ENCODE results near the gene RNF146.
"Not testable (repeated sequence)": the region's sequence is repeated elsewhere in the genome, so short reads cannot be mapped to it uniquely, and the experiment has no call there.

Gene RNF146

GRCh38 chr6:127279815-127280214, 13.2 kb downstream of the RNF146 start:
- in situ Hi-C loops (cut with MboI; ENCODE audit: low sequenced_read_pairs), result no loop called here

GRCh38 chr6:127282184-127282583, 15.5 kb downstream of the RNF146 start:
- in situ Hi-C loops (cut with MboI; ENCODE audit: low sequenced_read_pairs), result no loop called here

DNA sequence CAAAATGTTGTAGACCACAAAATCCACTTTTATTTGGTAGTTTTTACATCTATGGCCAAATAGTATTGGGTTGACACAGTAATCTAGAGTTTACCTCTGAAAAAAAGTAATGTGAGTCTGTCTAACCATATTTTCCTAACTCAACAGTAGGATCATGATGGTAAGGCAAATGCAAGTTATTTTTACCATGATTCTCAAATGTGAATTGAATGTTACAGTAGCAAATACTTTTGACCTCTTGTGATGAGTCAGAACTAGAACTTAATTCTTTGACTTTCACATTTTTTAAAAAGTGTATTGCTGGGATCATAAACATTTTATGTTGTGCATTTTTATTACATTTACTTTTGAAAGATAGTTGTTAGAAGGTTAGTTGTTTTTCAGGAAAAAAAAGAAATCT, 22.0 kb downstream of the RNF146 start:
- in situ Hi-C loops (cut with MboI; ENCODE audit: low sequenced_read_pairs), result no loop called here

- in situ Hi-C loops (cut with MboI; ENCODE audit: low sequenced_read_pairs), result no loop called here
These were observed 23.3 kb downstream of the RNF146 start for GRCh38 chr6:127289934-127290333.

GRCh38 chr6:127290391-127291265, 24.0 kb downstream of the RNF146 start:
- in situ Hi-C loops (cut with MboI; ENCODE audit: low sequenced_read_pairs), result no loop called here

- in situ Hi-C loops (cut with MboI; ENCODE audit: low sequenced_read_pairs), result no loop called here
These were observed 24.8 kb downstream of the RNF146 start for GRCh38 chr6:127291495-127291894.

DNA sequence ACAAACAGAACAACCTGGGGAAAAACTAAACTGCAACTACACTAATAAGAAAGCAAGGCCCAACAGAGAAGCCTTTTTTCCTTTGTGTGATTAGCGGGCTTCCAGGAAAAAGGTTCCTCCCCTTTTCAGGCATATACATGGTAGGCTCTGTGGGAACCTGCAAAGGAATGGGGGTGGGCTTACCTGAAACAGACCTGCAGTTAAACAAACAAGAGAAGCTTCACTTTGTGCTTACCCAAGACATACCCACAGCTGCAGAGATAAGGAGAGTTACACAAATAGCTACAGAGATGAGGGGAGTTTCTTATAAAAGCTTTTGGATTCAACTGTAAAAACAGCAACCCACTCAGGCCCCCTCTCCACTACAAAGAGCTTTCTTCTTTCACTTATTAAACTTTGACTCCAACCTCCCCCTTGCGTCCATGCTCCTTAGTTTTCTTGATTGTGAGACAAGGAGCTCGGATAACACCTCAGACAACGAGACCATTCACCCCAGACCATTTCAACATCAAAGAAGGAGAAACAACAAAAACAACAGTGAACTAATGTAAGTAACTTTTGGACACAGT, 30.9 kb downstream of the RNF146 start:
- in situ Hi-C loops (cut with MboI; ENCODE audit: low sequenced_read_pairs), result no loop called here

DNA sequence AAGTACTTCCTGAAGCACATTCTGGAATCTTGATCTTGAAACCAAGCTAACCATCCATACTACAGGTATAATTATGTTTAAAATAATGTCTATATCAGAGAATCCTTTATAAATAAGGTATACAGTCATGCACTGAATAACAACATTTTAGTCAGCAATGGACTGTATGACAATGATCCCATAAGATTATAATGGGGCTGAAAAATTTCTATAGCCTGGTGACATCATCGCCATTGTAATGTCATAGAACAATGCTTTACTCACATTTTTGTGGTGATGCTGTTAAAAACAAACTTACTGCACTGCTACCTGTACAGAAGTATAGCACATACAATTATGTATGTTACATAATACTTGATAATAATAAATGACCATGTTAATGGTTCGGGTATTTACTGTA, 31.8 kb downstream of the RNF146 start:
- in situ Hi-C loops (cut with MboI; ENCODE audit: low sequenced_read_pairs), result no loop called here

DNA sequence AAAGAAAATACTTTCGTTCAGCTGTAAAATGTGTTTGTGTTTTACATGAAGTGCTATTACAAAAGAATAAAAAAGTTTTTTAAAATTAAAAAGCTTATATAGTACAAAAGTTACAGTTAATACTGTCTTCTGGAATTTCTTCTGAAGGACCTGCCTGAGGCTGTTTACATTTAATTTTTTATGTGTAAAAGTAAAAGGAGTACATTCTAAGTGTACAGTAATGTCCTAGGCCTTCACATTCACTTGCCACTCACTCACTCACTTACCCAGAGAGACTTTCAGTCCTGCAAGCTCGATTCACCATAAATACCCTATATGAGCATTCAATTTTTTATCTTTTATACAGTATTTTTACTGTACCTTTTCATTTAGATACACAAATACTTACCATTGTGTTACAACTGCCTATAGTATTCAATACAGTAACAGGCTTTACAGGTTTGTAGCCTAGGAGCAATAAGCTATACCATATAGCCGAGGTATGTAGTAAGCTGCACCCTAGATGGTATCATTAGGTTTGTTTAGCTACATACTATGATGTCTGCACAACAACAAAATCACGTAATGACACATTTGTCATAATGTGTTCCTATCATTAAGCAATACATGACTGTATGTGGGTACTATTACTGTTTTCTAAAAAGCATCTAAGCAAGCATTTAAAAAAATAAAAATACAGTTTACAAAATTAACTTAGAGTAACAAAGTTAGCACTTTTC, 33.0 kb downstream of the RNF146 start:
- in situ Hi-C loops (cut with MboI; ENCODE audit: low sequenced_read_pairs), result no loop called here

GRCh38 chr6:127300411-127300810, 33.7 kb downstream of the RNF146 start:
- in situ Hi-C loops (cut with MboI; ENCODE audit: low sequenced_read_pairs), result no loop called here

DNA sequence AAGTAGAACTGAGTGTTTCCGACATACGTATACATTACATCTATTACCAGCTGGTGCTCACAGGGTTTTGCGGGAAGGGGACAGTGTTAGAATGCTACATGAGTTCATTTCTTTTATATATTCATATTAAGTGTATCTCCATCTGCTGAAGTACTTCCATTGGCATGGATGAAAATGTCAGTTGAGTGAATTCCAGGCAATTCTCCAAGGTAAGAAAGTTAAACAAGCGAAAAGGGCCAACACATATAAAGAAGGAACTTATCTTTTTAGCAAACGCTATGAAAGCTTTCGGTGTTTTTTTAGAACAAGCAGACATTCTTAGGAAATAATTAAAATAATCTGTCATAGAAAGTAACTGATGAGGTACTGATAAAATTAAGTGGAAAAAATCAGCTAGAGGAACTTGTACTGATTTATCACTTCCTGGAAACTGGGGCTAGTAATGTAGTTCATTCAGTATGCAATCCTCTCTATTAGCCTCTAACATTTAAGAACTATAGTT, 34.6 kb downstream of the RNF146 start:
- in situ Hi-C loops (cut with MboI; ENCODE audit: low sequenced_read_pairs), result no loop called here

DNA sequence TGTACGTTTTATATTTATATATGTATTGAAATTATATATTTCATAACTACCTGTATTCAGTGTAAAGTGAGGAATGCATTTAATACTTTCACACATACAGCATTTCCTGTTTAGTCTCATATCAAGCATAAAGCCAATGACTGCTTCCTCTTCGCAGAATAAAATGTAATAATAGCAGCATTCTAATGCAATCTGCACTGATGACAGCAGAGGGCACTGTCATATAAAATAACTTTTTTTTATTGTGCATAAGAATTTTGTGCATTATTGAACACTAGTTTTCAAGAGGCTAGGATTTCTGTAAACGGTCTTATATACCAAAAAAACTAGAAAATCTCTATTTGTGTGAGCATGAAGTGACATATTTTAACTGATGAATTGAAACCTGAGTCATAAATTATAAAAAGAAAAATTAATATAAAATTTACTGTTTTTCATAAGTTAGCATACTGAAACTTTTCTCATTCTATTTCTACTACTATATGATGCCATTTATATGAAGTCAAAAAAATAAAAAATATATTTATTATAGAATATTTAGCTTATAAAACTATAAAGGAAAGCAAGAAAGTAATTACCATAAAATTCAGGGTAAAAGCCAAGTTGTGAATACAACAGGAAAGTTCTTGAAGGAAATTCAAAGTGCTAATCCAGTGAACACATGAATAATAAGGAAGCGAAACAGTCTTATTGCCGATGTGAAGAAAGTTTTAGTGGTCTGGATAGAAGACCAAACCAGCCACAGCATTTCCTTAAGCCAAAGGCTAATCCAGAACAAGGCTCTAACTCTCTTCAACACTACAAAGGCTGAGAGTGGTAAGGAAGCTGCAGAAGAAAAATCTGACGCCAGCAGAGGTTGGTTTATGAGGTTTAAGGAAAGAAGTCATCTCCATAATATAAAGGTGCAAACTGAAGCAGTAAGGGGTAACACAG, 36.3 kb downstream of the RNF146 start:
- in situ Hi-C loops (cut with MboI; ENCODE audit: low sequenced_read_pairs), result no loop called here

DNA sequence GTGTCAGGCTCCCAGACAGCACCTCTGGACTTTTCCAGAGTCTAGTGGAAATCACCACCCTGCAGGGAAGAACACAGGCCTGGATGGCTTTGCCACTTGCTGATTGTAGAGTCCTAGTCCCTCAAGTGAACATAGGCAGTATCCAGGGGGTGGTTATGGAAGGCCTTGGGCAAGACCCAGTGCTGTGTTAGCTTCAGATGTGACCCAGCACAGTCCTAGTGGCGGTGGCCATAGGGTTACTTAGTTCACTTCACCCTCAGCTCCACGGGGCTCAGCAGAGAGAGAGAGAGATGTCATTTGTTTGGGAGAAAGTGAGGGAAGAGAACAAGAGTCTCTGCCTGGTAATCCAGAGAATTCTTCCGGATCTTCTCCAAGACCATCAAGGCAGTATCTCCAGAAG, 37.3 kb downstream of the RNF146 start:
- in situ Hi-C loops (cut with MboI; ENCODE audit: low sequenced_read_pairs), result no loop called here

DNA sequence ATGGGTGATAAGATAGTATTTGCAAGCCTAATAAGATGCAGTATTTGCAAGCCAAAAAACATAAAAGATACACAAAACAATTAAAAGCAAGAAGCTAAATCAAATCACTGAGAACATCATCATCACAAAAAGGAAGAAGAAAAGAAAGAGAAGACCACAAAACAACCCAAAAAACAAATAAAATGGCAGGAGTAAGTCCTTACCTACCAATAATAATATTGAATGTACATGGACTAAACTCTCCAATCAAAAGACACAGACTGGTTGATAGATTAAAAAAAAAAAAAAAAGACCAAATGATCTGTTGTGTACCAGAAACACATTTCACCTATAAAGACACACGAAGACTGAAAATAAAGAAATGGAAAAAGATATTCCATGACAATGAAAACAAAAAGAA, 39.1 kb downstream of the RNF146 start:
- in situ Hi-C loops (cut with MboI; ENCODE audit: low sequenced_read_pairs), result no loop called here

DNA sequence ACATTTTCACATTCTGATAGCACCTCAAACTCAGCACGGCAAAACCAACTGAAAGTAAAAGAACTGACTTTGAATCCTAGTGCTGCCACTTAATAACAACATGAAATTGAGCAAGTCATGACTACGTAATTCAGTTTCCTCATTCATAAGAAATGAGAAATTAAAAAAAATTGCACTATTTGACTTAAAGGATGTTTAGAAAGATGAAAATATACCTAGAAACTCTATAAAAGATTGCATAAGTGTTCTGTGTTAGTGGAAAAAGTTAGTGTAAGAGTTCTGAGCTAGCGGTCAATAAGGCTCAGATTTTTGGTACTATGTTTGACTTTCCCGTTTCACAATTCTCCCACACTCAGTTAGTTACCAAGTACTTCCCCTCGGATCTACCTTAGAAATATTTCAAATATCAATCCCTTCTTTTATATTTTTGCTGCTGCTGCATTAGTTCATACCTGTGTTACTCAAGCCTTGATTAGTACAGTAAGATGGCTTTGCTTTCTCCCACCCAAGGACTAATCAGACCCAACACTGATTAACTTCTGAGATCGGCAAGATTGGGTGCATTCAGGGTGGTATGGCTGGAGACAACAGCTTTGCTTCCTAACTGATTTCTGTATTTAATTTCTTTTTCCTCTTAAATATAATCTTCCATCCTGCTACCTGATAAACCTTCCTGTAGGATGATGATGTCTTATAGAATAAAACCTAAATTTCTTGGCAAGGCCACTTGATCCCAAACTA, 50.9 kb downstream of the RNF146 start:
- in situ Hi-C loops (cut with MboI; ENCODE audit: low sequenced_read_pairs), result no loop called here

GRCh38 chr6:127319686-127320085, 53.0 kb downstream of the RNF146 start:
- in situ Hi-C loops (cut with MboI; ENCODE audit: low sequenced_read_pairs), result no loop called here

GRCh38 chr6:127328043-127328609, 61.5 kb downstream of the RNF146 start:
- in situ Hi-C loops (cut with MboI; ENCODE audit: low sequenced_read_pairs), result no loop called here

- in situ Hi-C loops (cut with MboI; ENCODE audit: low sequenced_read_pairs), result not testable (repeated sequence)
These were observed 64.6 kb downstream of the RNF146 start for GRCh38 chr6:127331256-127331655.

- in situ Hi-C loops (cut with MboI; ENCODE audit: low sequenced_read_pairs), result no loop called here
These were observed 65.8 kb downstream of the RNF146 start for GRCh38 chr6:127332383-127332961.
